ENCODE results near the gene ATAD2B.
A peak's percentile ranks its signal among the peaks of the same experiment; 100 is the strongest.
"Not testable (repeated sequence)": the region's sequence is repeated elsewhere in the genome, so short reads cannot be mapped to it uniquely, and the experiment has no call there.

The ATAD2B gene

GRCh38 chr2:23926750-23927571, at the start of gene ATAD2B:
TSS of gene ATAD2B (minus strand) at chr2:23927123. CDS start at chr2:23926770, 353 bp downstream.
- DNase-seq, result peak; percentile 95

- DNase-seq, result no peak
These were observed 40.9 kb upstream of the ATAD2B start for GRCh38 chr2:23967846-23968245.

DNA sequence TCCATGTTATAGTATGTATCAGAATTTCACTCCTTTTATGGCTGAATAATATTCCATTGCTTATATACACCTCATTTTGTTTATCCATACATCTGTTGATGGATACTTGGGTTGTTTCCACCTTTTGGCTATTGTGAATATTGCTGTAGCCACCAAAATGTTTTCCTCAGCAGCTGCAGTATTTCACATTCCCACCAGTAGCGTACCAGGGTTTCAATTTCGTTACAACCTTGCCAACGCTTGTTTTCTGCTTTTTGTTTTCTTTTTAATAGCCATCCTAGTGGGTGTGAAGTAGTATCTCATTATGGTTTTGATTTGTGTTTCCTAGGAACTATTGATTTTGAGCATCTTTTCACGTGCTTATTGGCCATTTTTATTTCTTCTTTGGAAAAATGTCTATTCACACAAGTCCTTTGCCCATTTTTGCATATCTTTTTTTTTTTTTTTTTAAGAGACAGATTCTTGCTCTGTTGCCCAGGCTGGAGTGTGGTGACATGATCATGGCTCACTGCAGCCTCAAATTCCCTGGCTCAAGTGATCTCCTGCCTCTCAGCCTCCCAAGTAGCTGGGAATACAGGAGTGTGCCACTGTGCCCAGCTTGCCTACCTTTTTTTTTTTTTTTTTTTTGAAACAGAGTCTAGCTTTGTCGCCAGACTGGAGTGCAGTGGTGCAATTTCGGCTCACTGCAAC, 27.5 kb upstream of the ATAD2B start:
- DNase-seq, result no peak

- no peak for DNase-seq
These were observed 26.7 kb upstream of the ATAD2B start for GRCh38 chr2:23953625-23954024.

GRCh38 chr2:23952558-23952957, 25.6 kb upstream of the ATAD2B start:
- not testable (repeated sequence) for DNase-seq

- no peak for DNase-seq
These were observed 20.4 kb upstream of the ATAD2B start for GRCh38 chr2:23947350-23947749.

GRCh38 chr2:23944976-23945375, 18.1 kb upstream of the ATAD2B start:
- no peak for DNase-seq

GRCh38 chr2:23944527-23944926, 17.6 kb upstream of the ATAD2B start:
- DNase-seq, result no peak

DNA sequence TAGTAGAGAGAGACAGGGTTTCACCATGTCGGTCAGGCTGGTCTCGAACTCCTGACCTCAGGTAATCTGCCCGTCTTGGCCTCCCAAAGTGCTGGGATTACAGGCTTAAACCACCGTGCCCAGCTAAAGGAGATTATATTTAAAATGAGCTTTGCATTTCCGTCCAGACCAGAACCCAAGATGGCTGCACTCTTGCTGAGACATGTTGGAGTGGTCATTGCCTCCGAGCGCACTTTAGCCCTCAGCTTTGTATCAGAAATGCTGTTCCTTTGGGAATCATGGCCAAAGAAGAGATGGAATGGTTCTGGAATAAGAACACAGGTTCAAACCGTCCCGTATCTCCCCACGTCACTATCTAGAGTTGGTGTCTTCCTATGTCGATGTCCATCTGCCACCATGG, 16.7 kb upstream of the ATAD2B start:
- no peak for DNase-seq

GRCh38 chr2:23941644-23942043, 14.7 kb upstream of the ATAD2B start:
- no peak for DNase-seq

DNA sequence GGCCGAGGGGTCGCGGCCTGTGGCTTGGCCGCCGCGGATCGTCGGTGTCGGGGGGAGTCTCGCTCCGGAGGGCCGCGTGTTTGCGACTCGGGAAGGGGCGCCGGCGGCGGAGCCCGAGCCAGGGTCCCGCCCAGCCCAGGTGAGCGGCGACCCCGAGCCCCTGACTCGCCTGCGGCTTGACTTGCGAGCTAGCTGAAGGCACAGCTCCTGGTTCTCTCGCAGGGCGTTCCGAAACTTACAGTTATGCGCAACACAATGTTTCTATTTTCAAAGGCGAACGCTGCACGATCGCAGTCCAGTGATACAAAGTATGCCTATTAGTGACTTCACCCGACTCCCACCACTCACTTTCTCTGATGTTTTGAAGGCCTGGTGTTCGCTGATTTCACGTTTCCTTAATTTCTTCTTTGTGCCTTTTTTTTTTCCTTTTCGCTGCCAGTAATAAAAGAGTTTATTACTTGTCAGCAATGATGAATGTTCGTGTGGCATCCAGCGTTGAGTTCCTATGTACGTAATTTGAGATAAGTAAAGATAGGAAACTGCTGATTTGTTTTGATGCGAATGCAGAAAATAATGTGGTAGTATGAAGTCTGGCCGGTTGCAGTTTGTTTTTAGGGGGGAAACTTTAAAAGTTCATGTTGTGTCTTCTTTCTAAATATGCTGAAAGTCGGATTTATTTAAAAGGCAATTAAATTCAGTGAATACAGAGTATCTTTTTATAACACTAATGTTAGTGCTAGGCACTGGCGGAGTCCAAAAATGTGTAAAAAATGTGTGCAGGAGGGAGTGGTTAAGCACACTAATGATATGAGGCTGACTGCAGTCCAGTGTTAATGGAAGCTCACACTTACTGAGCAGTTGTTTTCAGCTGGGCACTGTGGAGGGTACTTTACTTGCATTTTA, 14.0 kb upstream of the ATAD2B start:
- DNase-seq, result peak; percentile 57

GRCh38 chr2:23939987-23940717, 13.2 kb upstream of the ATAD2B start, which contains the start of gene UBXN2A:
TSS of gene UBXN2A (plus strand) at chr2:23940463. CDS start at chr2:23958315, 17,852 bp downstream.
- DNase-seq, result peak; percentile 90

GRCh38 chr2:23934259-23934658, 7.3 kb upstream of the ATAD2B start:
- DNase-seq, result no peak

DNA sequence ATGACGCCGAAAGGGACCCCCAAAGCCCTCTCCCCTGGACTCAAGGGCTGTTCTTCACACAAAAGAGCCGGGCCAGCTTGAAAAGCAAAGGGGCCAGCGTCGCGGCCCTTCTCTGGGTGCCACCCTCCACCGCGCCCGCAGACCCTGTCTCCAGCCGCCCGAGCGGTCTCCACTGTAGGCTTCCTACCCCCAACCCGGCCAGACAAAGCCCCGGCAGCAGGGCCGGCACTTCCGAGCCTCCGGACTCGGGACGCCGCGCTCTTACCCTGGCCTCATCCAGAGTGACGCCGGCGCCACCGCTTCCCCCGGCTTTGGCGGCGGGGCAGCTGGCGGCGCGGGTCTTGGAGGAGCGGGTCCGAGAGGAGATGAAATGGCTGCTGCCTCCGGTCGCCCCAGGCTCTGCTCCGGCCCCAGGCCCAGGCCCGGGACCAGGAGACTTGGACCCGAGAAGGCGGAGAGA, 603 bp downstream of the ATAD2B start:
- peak; percentile 72 for DNase-seq

- peak; percentile 39 for DNase-seq
These were observed 1.1 kb downstream of the ATAD2B start for GRCh38 chr2:23925702-23926289.

- no peak for DNase-seq
These were observed 2.1 kb downstream of the ATAD2B start for GRCh38 chr2:23924589-23925359.

DNA sequence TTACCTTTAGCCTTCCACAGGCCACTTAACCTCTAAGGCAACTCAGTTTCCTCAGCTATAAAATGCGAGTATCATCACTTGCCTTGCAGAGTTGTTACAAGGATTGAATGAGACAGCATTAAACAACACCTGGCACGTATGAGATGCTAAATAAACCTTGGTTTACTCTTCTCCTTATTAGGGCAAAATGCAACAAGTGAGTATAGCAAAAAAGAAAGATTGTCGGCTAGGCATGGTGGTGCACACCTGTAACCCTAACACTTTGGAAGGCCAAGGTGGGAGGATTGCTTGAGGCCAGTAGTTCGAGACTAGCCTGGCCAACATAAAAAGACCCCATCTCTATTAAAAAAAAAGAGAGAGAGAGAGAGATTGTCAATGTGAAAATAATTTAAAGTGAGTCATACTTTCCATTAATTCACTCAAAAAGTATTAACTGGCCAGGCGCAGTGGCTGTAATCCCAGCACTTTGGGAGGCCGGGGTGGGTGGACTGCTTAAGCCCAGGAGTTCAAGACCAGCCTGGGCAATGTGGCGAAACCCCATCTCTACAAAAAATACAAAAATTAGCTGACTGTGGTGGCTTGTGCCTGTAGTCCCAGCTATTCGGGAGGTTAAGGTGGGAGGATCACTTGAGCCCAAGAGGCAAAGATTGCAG, 8.0 kb downstream of the ATAD2B start:
- DNase-seq, result no peak

DNA sequence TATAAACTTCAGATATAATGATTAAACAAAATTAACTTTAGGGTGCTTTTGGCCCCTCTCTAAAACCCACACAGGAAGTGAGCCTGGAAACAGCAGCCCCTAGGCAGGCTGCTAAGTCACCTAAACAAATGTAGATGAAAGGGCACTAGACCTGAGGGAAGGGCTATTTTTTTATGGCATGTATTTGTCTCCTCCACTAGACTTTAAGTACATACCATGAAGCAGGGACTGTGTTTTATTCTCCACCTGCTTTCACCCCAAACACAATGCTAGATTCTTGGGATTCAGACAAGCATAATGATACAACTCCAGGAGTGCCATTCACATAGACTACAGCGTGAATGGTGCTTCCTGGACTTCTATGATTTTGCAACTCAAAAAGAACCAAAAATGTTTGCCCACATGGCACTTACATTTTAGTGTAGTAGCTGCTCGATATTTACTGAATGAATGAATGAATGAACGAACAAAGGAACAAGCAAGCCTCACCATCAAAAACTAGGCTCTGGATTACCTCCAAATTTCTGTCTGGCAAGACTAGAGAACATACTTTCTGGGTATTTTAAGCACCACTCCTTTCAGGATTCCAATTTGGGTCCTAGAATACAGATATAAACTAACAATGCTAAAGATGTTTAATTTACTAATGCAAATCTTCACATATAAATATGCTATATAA, 10.1 kb downstream of the ATAD2B start:
- DNase-seq, result peak; percentile 73

- DNase-seq, result peak; percentile 79
These were observed 11.6 kb downstream of the ATAD2B start for GRCh38 chr2:23915327-23915726.

GRCh38 chr2:23912054-23912453, 14.9 kb downstream of the ATAD2B start:
- no peak for DNase-seq

Measured in DMS53 (cell line).